HG03066 (cell line): ENCODE results near the gene DIDO1.
"Not testable (repeated sequence)": the region's sequence is repeated elsewhere in the genome, so short reads cannot be mapped to it uniquely, and the experiment has no call there.

Experiments
- ATAC-seq: cut with Tn5 transposase; IDR thresholded peaks from one replicate; pipeline ENCODE4 v1.9.1; 2021; ENCODE audit warnings: low read depth; ENCODE audit not compliant: unreplicated experiment

Gene DIDO1

GRCh38 chr20:62962891-62963613 lies 36.7 kb upstream of the DIDO1 start:
- ATAC-seq, result no peak

GRCh38 chr20:62962221-62962879 lies 36.0 kb upstream of the DIDO1 start:
- no peak for ATAC-seq

DNA sequence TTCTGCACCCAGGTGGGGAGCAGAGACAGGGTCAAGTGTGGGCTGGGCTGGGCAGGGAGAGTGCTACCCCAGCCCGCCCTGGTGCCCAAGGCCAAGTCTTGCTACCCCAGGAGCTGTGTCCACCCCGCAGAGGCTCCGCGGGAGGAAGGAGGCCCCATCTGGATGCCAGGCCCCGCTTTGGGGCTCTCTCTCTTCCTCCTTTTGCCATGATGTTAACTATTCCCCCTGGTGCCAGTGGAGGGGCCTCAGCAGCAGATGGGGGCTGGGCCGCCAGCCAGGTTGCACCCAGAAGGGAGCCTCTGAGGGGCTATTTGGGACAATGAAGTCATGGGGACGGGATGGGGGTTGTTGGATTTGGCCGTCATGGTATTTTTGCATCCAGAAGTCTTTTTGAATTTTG lies 35.5 kb upstream of the DIDO1 start:
- no peak for ATAC-seq

DNA sequence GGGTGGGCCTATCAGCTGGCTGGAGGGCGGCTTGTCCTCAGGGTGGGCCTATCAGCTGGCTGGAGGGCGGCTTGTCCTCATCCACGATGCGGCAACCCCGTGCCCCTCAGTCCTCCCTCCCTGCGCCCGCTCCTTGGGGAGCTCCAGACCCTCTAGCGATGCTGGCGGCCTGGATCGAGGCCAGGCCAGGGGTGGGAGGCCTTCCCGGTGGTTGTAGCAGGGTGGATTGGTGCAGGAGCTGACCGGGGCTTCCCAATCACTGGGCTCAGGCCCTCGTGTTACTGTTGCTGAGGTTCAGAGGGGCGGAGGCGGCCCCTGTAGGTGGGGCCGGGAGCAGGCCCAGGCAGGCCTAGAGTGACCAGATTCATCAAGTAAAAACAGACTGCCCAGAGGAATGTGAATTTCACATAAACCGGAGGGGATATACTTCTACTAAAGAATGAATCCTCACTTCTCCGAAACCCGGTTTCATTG lies 35.0 kb upstream of the DIDO1 start:
- ATAC-seq, result no peak

DNA sequence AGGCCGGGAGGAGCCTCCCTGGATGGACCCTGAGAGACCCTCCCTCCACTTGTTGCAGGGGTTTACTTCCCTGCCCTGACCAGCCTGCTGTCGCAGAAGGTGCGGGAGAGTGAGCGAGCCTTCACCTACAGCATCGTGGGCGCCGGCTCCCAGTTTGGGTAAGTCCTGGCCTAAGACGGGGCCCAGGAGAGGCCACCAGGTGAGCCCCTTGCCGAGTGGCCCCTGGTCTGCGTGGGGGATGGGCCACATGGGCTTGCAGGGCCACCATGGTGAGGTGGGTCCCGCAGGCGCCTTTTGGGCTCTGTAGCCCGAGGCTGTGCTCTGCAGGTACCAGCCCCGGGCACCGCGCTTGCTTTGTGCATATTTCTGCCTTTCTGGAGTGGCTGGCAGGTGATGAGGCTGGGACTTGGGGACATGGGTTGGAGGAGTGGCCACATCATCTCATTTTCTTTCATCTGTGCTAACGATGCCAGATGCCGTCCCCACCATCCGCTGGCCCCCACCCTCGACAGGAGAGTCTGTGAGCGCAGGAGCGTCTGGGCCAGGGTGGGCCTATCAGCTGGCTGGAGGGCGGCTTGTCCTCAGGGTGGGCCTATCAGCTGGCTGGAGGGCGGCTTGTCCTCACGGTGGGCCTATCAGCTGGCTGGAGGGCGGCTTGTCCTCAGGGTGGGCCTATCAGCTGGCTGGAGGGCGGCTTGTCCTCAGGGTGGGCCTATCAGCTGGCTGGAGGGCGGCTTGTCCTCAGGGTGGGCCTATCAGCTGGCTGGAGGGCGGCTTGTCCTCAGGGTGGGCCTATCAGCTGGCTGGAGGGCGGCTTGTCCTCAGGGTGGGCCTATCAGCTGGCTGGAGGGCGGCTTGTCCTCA lies 34.4 kb upstream of the DIDO1 start:
- ATAC-seq, result not testable (repeated sequence)

GRCh38 chr20:62959998-62960436 lies 33.7 kb upstream of the DIDO1 start:
- ATAC-seq, result no peak

DNA sequence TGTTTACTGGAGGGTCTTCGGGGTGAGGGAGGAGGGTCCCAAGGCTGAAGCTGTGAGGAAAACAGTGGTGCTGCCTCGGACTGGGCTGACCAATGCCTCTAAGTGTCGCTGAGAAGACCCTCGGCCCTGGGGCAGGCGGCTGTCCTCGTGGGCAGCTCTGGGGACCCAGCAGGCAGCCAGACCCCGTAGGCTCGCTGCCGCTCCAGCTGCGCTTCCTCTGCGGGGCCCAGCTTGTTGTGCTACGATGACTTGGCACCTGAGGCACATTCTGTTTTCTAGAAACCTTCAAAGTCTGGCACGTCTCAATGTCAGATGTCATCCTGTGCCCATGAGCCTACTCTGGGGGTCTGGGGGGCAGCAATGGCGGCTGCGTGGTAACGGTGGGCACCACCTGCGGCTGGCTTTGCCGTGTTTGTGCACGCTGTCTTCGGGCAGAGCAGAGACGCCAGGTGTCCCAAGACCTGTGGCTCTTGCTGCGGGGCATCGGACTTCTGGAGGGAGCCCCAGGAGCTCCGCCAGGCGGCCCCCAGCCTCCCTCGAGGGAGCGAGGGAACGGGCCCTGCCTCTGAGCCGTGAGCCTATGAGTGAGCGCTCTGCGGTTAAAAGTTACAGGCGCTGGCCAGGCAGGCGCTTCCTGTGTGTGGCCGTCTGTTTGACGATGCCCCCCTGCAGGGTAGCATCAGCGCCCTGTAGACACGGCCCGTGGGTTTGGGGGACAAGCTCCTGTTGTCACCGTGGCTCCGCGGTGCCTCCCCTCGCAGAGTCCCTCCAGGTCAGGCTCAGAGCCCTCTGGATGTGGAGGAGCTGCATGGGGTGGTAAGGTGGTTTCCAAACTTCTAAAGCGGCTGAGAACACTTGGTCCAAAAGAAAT lies 33.0 kb upstream of the DIDO1 start:
- no peak for ATAC-seq

- no peak for ATAC-seq
Measured at GRCh38 chr20:62958388-62959100, 32.2 kb upstream of the DIDO1 start.

DNA sequence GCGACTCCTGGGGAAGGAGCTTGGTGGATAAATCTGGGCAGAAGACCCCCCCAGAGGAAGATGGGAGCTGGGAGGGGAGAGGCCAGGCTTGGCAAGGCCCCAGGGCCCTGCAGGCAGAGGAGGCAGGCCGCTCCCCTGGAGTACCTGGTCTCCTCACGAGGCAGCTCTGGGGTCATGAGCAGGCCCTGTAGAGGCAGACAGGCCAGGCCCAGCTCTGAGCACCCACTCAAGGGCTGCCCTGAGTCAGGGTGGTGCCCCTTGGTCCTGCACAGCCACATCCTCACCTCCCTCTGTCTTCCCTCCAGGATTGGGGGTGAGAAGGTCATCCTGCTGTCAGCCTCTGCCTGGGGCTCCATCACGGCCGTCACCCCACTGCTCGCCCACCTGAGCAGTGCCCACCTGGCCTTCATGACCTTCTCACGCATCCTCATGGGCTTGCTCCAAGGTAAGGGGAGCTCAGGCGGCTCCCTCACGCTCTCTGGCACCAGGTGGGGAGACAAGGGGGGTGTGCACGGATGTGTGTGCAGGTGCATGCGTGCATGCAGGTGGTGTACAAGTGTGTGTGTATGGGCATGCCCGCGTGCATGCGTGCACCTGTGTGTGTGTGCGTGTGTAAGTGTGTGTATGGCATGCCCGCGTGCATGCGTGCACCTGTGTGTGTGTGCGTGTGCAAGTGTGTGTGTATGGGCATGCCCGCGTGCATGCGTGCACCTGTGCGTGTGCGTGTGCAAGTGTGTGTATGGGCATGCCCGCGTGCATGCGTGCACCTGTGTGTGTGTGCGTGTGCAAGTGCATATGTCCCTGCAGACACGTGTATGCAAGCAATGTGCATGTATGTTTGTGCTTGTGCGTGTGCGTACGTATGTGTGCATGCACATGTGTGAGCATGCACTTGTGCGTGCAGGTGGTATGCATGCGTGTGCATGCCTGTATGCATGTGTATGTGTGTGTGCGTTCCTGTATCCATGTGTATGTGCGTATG lies 31.1 kb upstream of the DIDO1 start:
- no peak for ATAC-seq

DNA sequence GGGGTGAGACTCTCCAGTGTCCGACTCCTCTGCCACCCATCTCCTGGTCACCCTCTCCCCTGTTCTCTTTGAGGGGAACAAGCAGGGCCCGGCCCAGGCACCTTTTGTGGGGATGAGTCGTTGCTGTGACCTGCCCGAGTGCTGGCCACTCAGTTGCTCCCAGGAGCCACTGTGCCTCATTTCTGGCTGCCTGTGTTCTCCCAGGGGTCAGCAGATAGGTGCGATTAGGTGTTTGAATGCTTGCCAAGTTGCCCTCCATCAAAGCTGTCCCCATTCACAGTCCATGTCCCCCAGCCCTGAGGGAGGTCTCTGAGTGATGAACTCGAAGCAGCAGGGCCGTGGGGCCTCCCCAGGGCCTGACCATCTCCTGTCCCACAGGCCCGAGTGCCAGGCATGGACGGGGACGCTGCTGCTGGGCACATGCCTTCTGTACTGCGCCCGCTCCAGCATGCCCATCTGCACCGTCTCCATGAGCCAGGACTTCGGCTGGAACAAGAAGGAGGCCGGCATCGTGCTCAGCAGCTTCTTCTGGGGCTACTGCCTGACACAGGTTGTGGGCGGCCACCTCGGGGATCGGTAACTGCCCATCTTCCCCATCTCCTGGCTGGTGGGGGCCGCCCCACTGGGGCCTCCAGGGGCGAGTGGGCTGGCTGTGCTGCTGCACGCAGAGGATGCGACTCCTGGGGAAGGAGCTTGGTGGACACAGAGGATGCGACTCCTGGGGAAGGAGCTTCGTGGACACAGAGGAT lies 30.3 kb upstream of the DIDO1 start:
- no peak for ATAC-seq

GRCh38 chr20:62955519-62956386 lies 29.4 kb upstream of the DIDO1 start:
- ATAC-seq, result no peak

DNA sequence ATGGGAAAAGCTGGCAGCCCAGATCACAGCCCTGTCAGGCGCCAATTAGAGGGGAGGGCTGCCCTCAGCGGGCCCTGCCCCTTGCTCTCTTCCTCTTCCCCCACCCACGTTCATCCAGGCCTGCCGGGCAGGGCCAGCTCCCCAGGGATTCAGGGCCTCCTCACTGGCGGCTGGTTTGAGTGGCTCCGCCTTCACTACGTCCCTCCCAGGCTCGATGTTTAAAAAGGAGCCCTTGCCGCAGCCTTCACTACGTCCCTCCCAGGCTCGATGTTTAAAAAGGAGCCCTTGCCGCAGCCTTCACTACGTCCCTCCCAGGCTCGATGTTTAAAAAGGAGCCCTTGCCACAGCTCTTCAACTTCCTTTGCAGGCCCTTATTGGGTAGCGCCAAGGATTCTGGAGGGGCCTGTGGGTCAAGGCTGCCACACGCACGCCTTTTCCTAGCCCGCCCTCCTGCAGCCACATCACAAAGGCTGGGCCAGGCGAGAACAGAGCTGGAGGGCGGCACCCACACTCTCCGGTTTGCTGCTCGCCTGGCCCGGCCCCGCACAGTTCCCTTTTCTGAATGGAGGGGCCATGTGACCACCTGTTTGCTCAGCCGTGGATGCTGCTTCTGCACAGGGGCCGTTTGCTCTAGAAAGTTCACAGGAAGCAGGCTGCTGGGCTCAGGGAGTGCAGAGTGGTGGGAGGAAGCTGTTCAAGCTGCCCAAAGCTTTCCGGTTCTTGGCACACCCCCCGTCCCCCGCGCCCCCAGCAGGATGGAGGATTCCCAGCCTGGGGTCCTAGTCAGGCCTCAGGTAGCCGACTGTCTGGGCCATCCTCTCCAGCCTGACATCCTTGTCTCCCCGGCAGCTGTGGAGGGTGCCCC lies 27.8 kb upstream of the DIDO1 start:
- peak; percentile 69 for ATAC-seq

GRCh38 chr20:62952968-62953838 lies 26.9 kb upstream of the DIDO1 start:
- ATAC-seq, result no peak

- peak; percentile 44 for ATAC-seq
Measured at GRCh38 chr20:62952373-62952967, 26.2 kb upstream of the DIDO1 start, which contains the start of gene SLC17A9. Gene SLC17A9 (plus strand): TSS chr20:62952709. CDS start chr20:62952831, 122 bp downstream.
